ENCODE measurements around the gene LRRC36. TPM values are rescaled to one million over a fixed set of nuclear protein-coding genes. Genes with fewer than 3 reads are reported as not detected.

LRRC36 gene
- total RNA-seq = 0.20 TPM in 1 of 3 replicates, not detected in the others
- long read RNA-seq = 0 reads

GRCh38 chr16:67326472-67327309 lies at the start of gene LRRC36, which contains the start of gene KCTD19:
Gene LRRC36 (plus strand): TSS chr16:67326815. CDS start chr16:67326863, 48 bp downstream.
Gene KCTD19 (minus strand): TSS chr16:67326741. CDS start chr16:67326707, 34 bp downstream.
- no peak for DNase-seq (ENCODE audit: low spot score)
- H3K27ac Mint-ChIP-seq (ENCODE audit: unreplicated experiment) = peak within 1 kb of the TSS; percentile 22

GRCh38 chr16:67277294-67277998 lies 49.2 kb upstream of the LRRC36 start:
- TF ChIP-seq CTCF (IDR thresholded peaks at IDR 0.05) = no peak
- Mint-ChIP-seq H3K36me3 (ENCODE audit: low read depth) (no peaks in the 10 kb centered on the region), H3K4me3 (ENCODE audit: unreplicated experiment) (peak overlapping the region; percentile 23), H3K27ac (ENCODE audit: unreplicated experiment) (peak overlapping the region; percentile 98), H3K27me3 (ENCODE audit: low read depth) (no peaks in the 10 kb centered on the region), H3K9me3 (ENCODE audit: low read depth) (no peaks in the 10 kb centered on the region), H3K4me1 (ENCODE audit: low read depth) (peaks cover 27% of the 10 kb centered on the region)
- DNase-seq (ENCODE audit: low spot score) = peak; percentile 92

More at GRCh38 chr16:67326472-67327309, at the start of gene LRRC36, which contains the start of gene KCTD19:
- peaks cover 9% of the 10 kb centered on the region for H3K4me1 Mint-ChIP-seq (ENCODE audit: low read depth)
- peak within 1 kb of the TSS; percentile 72 for H3K4me3 Mint-ChIP-seq (ENCODE audit: unreplicated experiment)
- peak; percentile 74 for TF ChIP-seq CTCF (IDR thresholded peaks at IDR 0.05)
- no peaks in the 10 kb centered on the region for H3K36me3 Mint-ChIP-seq (ENCODE audit: low read depth)
- H3K27me3 Mint-ChIP-seq (ENCODE audit: low read depth) = peaks cover 26% of the 10 kb centered on the region
- no peaks in the 10 kb centered on the region for H3K9me3 Mint-ChIP-seq (ENCODE audit: low read depth)

GRCh38 chr16:67277999-67278772 lies 48.4 kb upstream of the LRRC36 start:
- H3K27ac Mint-ChIP-seq (ENCODE audit: unreplicated experiment) = peak overlapping the region; percentile 98
- H3K4me3 Mint-ChIP-seq (ENCODE audit: unreplicated experiment) = peak overlapping the region; percentile 63
- H3K27me3 Mint-ChIP-seq (ENCODE audit: low read depth) = no peaks in the 10 kb centered on the region
- no peak for TF ChIP-seq CTCF (IDR thresholded peaks at IDR 0.05)
- H3K4me1 Mint-ChIP-seq (ENCODE audit: low read depth) = peaks cover 27% of the 10 kb centered on the region
- H3K36me3 Mint-ChIP-seq (ENCODE audit: low read depth) = no peaks in the 10 kb centered on the region
- no peaks in the 10 kb centered on the region for H3K9me3 Mint-ChIP-seq (ENCODE audit: low read depth)
- DNase-seq (ENCODE audit: low spot score) = no peak

GRCh38 chr16:67278773-67279295 lies 47.8 kb upstream of the LRRC36 start:
- Mint-ChIP-seq H3K36me3 (ENCODE audit: low read depth) (no peaks in the 10 kb centered on the region), H3K4me3 (ENCODE audit: unreplicated experiment) (peak overlapping the region; percentile 63), H3K27ac (ENCODE audit: unreplicated experiment) (peak overlapping the region; percentile 98), H3K4me1 (ENCODE audit: low read depth) (peaks cover 33% of the 10 kb centered on the region), H3K27me3 (ENCODE audit: low read depth) (no peaks in the 10 kb centered on the region), H3K9me3 (ENCODE audit: low read depth) (no peaks in the 10 kb centered on the region)
- TF ChIP-seq CTCF (IDR thresholded peaks at IDR 0.05) = no peak
- no peak for DNase-seq (ENCODE audit: low spot score)
